ENCODE data around the gene PDE7B. TPM values are rescaled to one million over a fixed set of nuclear protein-coding genes. Genes with fewer than 3 reads are reported as not detected.

Gene PDE7B
- total RNA-seq, 4 donors from 2014 or later = 2.9 to 23.6 (median 5.2) TPM

DNA sequence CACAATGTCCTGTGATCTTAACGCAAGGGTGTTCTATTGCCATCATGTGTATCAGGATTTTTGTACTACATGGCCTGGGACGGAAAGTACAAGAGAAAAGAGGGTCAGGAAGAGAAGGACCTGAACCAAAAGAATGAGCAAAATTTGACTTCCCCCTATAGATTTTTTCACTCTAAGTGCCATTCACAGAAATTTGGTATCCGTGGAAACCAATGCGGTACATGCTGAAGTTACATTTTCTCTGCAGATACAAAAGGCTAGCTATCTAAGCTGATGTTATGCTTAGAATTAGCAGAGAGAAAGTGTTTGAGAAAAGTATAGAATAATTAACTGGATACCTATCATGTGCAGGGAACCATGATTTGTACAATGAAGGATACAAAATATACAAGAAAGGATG is 12.4 kb upstream of the PDE7B start:
- no peaks in the 10 kb centered on the region for H3K4me1 ChIP-seq
- H3K36me3 ChIP-seq = no peaks in the 10 kb centered on the region
- WGBS, 2 donors (ENCODE audit: low coverage in 1 of 2) = 83 to 88% methylated on average over 4 of the region's 4 CpGs
- H3K27me3 ChIP-seq = no peaks in the 10 kb centered on the region
- TF ChIP-seq EP300 (IDR thresholded peaks at IDR 0.05) = no peak
- no peak for TF ChIP-seq POLR2AphosphoS5 (IDR thresholded peaks at IDR 0.05)
- TF ChIP-seq, protein P1, sequence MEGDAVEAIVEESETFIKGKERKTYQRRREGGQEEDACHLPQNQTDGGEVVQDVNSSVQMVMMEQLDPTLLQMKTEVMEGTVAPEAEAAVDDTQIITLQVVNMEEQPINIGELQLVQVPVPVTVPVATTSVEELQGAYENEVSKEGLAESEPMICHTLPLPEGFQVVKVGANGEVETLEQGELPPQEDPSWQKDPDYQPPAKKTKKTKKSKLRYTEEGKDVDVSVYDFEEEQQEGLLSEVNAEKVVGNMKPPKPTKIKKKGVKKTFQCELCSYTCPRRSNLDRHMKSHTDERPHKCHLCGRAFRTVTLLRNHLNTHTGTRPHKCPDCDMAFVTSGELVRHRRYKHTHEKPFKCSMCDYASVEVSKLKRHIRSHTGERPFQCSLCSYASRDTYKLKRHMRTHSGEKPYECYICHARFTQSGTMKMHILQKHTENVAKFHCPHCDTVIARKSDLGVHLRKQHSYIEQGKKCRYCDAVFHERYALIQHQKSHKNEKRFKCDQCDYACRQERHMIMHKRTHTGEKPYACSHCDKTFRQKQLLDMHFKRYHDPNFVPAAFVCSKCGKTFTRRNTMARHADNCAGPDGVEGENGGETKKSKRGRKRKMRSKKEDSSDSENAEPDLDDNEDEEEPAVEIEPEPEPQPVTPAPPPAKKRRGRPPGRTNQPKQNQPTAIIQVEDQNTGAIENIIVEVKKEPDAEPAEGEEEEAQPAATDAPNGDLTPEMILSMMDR (IDR thresholded peaks at IDR 0.05) = no peak
- TF ChIP-seq POLR2A (IDR thresholded peaks at IDR 0.05) = no peak
- no peaks in the 10 kb centered on the region for H3K9me3 ChIP-seq
- no peak for ATAC-seq
- H3K27ac ChIP-seq = no peak overlapping the region
- no peak overlapping the region for H3K4me3 ChIP-seq

DNA sequence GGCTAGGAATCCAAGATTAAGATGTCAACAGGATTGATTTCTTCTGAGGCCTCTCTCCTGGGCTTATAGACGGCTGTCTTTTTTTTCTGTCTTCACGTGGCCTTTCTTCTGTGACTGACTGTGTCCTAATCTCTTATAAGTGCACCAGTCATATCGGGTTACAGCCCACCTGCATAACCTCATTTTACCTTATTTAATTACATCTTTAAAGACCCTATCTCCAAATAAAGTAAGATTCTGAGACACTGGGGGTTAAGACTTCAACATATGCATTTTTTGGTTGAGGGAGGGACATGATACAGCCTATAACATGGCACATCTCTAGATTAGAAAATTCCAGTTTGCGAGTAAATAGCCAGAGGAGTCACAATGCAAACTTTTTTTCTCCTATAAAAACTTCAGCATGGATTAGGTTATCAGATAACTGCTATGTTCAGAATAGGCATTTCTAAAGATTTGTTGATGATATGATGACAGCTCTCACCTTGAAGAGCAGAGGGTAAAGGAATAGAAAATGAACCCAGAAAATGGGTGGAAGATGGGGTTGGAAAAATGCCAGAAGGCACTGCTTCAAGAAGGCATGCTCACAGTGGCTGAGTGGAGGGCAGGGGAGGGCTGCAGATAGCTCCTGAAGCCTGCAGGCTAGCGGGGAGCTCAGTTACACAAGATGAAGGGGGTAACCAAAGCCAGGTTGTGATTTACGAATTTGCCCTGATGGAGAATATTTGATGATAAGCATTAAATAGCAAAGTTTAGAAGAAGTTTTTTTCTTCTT is 8.7 kb upstream of the PDE7B start:
- no peak overlapping the region for H3K4me3 ChIP-seq
- TF ChIP-seq POLR2AphosphoS5 (IDR thresholded peaks at IDR 0.05) = no peak
- no peak for TF ChIP-seq EP300 (IDR thresholded peaks at IDR 0.05)
- TF ChIP-seq POLR2A (IDR thresholded peaks at IDR 0.05) = no peak
- TF ChIP-seq, protein P1 (IDR thresholded peaks at IDR 0.05) = no peak
- WGBS, 2 donors (ENCODE audit: low coverage in 1 of 2) = 78 to 85% methylated on average over 5 to 6 of the region's 6 CpGs
- no peak for ATAC-seq
- no peaks in the 10 kb centered on the region for H3K36me3 ChIP-seq
- H3K4me1 ChIP-seq = no peaks in the 10 kb centered on the region
- H3K27me3 ChIP-seq = no peaks in the 10 kb centered on the region
- no peak overlapping the region for H3K27ac ChIP-seq
- no peaks in the 10 kb centered on the region for H3K9me3 ChIP-seq

DNA sequence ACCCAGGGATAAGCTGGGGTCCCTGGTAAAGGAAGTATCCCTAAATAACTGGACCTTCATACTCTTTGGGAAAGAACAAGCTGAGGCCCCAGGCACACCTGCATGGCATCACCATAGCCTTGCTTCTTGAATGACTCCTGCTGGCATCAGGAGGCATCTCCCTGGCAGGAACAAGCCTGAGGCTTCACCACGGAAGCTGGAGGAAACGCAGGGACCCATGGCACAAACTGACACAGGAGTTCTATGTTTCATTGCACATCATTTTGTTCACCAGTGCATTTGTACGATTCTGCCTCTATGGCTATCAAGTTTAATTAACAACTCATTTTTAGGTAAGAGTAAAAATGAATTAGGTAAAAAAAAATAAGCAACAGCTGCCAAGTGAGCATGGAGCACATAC is 619 bp upstream of the PDE7B start:
- H3K4me3 ChIP-seq = no peak overlapping the region
- TF ChIP-seq EP300 (IDR thresholded peaks at IDR 0.05) (no peak), POLR2AphosphoS5 (IDR thresholded peaks at IDR 0.05) (no peak), POLR2A (IDR thresholded peaks at IDR 0.05) (no peak)
- TF ChIP-seq, protein P1 (IDR thresholded peaks at IDR 0.05) = no peak
- no peaks in the 10 kb centered on the region for H3K36me3 ChIP-seq
- H3K4me1 ChIP-seq = peaks cover 0 to 38% (median 3%) of the 10 kb centered on the region in 3 donors
- ATAC-seq = no peak
- no peaks in the 10 kb centered on the region for H3K27me3 ChIP-seq
- H3K9me3 ChIP-seq = no peaks in the 10 kb centered on the region
- 38 to 83% methylated on average over 1 to 3 of the region's 3 CpGs for WGBS, 2 donors (ENCODE audit: low coverage in 1 of 2)
- H3K27ac ChIP-seq = peak overlapping the region in 2 of 4 donors; percentile 60 to 62

DNA sequence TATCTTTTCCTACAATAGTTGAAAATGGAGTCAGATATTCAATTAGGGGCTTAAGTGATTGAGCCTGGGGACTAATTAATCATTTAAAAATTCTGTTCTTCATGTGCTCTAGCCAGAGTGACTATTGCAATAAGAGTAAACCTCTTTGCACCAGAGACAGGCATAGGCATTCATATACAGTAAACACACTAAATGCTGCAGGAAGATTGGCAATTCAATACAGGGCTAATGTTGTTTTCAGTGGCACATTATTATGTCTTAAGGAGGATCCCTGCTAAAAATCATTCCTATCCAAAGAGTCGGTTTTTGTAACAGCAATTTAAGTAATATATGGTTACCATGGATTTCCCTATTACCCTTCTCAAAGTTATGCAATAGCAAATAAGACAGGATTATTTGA is 1.2 kb downstream of the PDE7B start:
- Histone ChIP-seq H3K27me3 (no peaks in the 10 kb centered on the region), H3K36me3 (no peaks in the 10 kb centered on the region), H3K27ac (no peak overlapping the region), H3K4me1 (peaks cover 0 to 38% (median 3%) of the 10 kb centered on the region in 3 donors), H3K4me3 (peak overlapping the region; percentile 12 to 38), H3K9me3 (no peaks in the 10 kb centered on the region)
- WGBS, 2 donors (ENCODE audit: low coverage in 1 of 2) = 21 to 50% methylated on average over 1 of the region's 1 CpG
- TF ChIP-seq POLR2A (IDR thresholded peaks at IDR 0.05) (no peak), POLR2AphosphoS5 (IDR thresholded peaks at IDR 0.05) (no peak), EP300 (IDR thresholded peaks at IDR 0.05) (no peak)
- TF ChIP-seq, protein P1 (IDR thresholded peaks at IDR 0.05) = no peak
- no peak for ATAC-seq

DNA sequence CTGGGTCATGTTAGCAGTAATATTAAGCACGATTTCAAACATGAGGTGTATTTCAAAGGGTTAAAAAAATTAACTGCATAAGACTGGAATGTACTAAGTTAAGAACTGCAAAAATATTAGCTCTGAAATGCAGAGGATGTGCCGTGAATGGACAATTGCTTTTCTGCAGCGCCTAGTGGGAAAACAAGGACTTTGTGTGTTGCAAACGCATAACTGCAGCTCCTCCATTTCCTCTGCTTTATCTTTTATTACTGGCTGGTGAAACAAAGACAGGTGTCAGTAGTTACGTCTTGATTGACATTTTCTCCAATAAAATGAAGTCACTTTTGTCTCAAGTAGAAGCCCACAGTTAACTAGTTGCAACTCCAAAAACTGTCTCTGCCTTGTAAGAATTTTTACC is 1.7 kb downstream of the PDE7B start:
- no peak for TF ChIP-seq POLR2AphosphoS5 (IDR thresholded peaks at IDR 0.05)
- TF ChIP-seq, protein P1 (IDR thresholded peaks at IDR 0.05) = peak in 1 of 4 experiments; percentile 21
- TF ChIP-seq EP300 (IDR thresholded peaks at IDR 0.05) = no peak
- TF ChIP-seq POLR2A (IDR thresholded peaks at IDR 0.05) = no peak
- H3K9me3 ChIP-seq = no peaks in the 10 kb centered on the region
- no peaks in the 10 kb centered on the region for H3K27me3 ChIP-seq
- no peaks in the 10 kb centered on the region for H3K36me3 ChIP-seq
- no peak for ATAC-seq
- H3K4me3 ChIP-seq = peak overlapping the region; percentile 12 to 38
- H3K27ac ChIP-seq = no peak overlapping the region
- WGBS, 2 donors (ENCODE audit: low coverage in 1 of 2) = 34 to 58% methylated on average over 5 of the region's 5 CpGs
- H3K4me1 ChIP-seq = peaks cover 0 to 38% (median 3%) of the 10 kb centered on the region in 3 donors
